Activated CD8-positive, alpha-beta memory T cell treated with anti-CD3 and anti-CD28 coated beads, Interleukin-2, amount 50 U/mL, for 48 hours (primary cell): Measurements from ENCODE around the gene ZNF527.
"Not testable (repeated sequence)": the region's sequence is repeated elsewhere in the genome, so short reads cannot be mapped to it uniquely, and the experiment has no call there.

ENCODE experiments used
- DNase-seq: peaks from one replicate; pipeline ENCODE4 v3.0.0-alpha.2; 2020

ZNF527 gene

DNA sequence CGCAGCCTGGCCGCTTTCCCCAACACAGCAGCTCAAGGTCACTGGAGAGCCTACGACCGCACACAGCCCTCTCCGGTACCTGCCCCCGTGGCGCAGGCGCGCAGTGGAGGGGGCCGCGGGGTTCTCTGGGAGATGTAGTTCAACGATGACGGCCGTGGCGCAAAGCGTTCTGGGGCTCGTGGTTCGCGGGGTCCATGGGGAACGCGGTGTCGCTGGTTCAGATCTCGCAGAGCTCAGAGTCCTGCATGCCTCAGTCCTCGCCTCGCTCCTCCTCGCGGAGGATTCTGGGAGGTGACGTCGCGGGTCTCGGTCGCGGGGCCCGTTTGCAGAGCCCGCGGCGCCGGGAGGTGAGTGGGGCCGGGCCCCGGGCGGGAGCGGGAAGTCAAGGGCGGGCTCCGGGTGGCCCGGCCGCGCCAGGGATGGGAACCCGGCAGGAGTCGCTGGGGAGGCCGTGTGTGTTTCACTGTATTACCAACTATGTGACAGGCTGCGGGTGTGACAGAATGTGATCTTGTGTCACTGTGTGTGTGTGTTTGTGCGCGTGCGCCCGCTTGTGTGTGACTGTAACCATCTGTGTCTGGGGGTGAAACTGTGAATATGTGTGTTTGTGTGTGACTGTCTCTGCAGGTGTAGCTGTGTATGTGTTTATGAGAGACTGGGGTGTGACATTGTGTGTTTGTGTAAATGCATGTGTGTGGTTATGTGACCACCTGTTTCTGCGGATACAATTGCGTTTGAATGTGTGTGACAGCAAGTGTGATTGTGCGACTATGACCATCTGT lies at the start of gene ZNF527:
Gene ZNF527, plus strand, starts transcription at position 220 of the 782 bp plus-strand sequence. CDS start 3,100 bp downstream, outside the sequence.
- peak; percentile 96 for DNase-seq

DNA sequence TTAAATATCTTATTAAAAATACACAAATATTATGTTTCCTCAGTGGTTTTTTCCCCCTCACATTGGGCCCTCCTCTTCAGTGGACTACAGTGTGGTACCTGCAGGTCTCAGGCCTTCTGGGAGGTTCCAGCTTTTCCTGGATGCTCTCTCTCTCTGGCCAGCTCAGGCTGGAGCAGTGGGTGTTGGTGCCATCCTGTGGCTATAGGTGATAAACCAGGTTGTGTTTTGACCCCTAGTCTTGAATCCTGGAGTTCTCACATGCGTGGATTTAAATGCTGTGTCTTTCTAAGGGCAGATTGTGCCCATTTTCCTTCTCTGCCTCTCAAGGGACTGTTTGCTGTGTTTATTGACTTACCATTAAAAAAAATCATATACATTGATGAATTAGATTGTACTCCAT lies 41.2 kb upstream of the ZNF527 start:
- DNase-seq, result peak; percentile 37

DNA sequence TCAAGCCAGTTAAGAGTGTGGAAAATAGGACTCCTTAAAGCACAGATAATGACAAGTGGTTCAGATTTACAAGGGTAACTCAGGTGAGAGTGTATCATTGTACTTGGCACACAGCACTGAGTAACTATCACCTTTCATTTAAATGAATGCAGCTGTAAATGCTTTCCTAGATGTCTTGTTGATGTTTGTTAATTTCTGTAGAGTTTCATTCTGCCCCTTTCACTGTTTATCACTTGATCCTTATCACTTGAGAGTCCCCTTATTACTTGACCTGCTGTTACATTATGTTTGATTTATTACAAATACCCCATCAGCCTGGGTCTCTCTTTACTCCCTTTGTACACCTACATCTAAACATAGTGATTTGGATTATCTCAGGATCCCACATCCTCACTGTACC lies 38.1 kb upstream of the ZNF527 start:
- no peak for DNase-seq

DNA sequence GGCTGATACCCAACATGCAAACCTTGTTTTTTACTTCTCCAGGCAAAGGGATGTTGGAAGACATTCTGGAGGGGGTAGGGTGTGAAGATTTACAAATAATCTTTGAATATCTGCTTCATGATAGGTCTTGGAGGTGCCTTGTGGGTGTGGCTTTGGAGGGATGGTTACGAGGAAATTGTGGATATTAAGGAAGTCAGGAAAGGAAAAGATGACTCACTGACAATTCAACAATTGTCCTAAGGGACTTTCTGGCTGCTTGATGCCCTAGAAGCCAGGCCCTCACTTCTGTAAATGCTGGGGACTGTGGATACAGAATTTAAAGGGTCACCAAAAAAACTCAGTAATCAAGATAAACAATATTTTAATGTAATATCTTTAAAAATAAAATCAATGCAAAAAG lies 37.4 kb upstream of the ZNF527 start:
- DNase-seq, result no peak

DNA sequence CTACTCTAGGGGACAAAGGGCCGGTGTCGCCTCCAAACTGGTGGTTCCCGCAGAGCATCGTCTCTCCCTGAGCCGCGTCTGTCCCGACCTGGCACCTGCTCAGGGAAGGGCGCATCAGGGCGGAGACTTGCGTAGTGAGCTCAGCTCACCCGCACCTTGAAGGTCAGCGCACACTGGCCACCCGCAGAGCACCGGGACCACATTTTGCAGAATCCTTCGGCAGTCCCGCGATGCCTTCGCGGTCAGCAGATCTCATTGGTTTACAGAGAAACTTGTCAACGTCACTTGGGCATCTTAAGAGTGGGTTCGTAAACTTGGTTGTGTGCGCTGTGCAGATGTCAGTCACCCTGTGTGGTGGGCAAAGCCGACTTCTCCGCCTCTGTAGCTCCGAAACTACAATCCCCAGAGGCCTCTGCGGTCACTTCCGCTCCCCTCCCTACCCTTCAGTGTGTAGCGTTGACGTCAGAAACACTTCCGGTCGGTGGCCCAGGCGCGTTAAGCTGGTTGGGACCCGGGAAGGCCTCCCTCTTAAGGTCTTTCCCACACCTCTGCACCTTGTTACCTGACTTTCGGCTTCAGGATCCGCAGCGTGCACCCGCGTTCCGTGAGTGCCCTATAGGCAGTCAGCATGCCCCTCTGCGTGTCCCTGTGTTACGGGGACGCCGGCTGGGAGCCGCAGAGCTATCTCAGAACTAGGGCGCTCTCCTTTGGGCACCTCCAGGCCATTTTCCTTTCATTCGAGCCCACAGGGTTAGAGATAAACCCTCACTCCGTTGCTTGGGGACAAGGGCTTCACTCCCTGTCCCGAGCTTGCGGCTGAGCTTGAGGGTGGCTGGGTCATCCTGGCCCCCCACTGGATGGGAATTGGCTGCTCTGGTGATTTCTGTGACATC lies 36.5 kb upstream of the ZNF527 start:
- peak; percentile 84 for DNase-seq

DNA sequence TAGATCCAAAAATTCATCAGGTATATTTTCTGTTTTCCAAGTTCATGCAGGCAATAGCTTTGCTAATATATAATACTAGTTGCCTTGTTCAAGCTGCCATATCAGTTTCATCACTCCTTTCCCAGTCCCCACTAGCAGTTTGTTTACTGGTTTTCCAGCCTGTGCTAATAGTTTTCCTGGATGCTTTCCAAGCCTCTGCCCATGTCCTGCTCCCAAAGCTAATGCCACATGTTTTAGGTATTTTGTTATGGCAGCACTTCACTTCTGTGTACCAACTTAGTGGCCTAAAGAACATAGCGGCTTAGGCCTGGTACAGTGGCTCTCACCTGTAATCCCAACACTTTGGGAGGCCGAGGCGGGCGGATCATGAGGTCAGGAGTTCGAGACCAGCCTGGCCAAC lies 28.1 kb upstream of the ZNF527 start:
- DNase-seq, result no peak

DNA sequence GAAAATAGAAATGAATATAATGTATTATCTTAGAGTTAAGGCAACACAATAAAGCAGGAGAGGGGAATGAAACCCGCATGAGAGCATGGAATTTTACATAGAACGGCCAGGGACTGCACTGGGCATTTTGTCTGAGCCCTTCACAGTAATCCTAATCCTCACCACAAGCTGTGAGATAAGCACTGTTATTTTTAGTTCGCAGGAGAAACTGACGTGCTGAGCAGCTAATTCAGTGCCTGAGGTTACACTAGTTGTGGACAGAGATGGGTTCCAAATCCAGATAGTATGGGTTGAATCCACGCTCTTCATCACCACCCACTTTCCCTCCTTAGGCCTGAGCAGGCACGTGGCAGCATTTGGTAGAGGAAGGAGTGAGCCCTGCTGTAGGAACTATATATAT lies 24.8 kb upstream of the ZNF527 start:
- DNase-seq, result no peak

DNA sequence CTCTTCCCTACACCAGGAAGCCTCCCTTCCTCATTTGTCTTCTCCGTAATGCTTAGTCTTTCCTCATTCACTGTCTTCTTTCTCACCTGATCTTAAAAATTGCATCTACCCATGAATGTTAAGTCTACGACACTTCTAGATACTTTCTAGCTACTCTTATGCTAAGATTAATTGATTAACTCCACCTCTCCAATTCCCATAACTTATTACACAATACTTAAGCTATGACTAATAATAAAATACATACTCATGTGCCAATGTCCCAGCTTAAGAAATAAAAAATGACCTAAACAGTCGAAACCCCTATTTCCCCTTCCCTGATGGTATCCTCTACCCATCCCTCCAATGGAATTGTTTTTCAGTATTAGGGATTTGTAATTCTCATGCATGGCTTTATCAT lies 22.8 kb upstream of the ZNF527 start:
- DNase-seq, result no peak

DNA sequence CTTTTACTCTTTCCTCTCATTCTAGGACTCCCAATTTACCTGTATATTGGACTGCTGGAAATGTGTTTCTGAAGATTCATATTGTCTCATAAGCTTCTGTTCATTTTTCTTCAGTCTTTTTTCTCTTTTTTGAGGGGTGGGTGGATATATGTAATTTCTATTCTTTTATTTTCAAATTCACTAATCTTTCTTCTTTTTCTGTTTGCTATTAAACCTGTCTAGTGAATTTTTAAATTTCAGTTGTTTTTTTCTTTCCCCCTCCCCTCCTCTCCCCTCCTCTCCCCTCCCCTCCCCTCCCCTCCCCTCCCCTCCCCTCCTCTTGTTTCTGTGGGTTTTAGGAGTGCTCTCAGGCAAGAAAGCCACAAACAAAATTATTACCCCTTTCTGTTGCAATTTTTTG lies 16.9 kb upstream of the ZNF527 start:
- no peak for DNase-seq

DNA sequence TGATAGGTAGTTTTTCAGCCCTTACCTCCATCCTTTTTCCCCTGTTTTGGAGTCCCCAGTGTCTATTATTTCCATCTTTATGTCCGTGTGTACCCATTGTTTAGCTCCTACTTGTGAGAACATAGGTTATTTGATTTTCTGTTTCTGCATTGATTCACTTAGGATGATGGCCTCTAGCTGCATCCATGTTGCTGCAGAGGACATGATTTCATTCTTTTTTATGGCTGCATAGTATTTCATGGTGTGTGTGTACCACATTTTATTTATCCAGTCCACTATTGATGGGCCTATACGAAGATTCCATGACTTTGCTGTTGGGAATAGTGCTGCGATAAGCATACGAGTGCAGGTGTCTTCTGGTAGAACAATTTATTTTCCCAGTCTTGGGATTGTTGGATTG lies 15.0 kb upstream of the ZNF527 start:
- no peak for DNase-seq

DNA sequence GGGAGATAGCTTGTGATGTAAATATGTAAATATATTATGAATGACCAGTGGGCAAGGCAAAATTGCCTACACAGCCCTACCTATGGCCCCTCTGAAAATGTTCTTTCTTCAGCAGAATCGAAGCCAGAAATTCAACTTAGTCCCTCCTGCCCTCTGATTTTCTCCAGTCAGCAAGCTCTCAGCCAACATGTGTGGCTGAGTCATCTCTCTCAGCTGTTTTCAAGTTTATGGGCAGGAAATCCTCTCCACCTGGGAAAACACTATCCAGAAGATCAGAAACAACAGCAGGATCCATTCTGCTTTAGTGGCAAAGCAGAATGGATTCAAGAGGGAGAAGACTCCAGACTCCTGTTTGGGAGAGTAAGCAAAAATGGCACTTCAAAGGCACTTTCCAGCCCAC lies 8.9 kb upstream of the ZNF527 start:
- DNase-seq, result no peak

DNA sequence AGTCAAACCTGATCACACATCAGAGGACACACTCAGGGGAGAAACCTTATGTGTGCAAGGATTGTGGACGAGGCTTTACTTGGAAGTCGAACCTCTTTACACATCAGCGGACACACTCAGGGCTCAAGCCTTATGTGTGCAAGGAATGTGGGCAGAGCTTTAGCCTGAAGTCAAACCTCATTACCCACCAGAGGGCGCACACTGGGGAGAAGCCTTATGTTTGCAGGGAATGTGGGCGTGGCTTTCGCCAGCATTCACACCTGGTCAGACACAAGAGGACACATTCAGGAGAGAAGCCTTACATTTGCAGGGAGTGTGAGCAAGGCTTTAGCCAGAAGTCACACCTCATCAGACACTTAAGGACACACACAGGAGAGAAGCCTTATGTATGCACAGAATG lies 8.2 kb upstream of the ZNF527 start:
- DNase-seq, result no peak

DNA sequence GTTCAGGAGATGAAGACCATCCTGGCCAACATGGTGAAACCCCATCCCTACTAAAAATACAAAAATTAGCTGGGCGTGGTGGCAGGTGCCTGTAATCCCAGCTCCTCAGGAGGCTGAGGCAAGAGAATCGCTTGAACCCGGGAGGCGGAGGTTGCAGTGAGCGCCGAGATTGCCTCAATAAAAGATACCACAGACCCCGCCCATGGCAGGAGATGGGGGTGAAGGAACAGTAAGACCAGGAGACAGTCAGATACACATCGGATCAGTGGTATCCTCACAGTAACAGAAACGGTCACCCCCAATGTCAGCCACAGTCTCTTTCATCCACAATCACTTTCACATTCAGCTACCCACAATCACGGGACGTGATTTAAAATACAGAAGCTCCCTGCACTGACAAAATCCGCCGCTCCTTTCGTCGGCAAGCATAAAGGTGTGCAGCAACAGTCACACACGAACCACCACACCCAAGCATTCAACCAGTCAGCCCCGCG lies 466 bp upstream of the ZNF527 start:
- DNase-seq, result not testable (repeated sequence)

DNA sequence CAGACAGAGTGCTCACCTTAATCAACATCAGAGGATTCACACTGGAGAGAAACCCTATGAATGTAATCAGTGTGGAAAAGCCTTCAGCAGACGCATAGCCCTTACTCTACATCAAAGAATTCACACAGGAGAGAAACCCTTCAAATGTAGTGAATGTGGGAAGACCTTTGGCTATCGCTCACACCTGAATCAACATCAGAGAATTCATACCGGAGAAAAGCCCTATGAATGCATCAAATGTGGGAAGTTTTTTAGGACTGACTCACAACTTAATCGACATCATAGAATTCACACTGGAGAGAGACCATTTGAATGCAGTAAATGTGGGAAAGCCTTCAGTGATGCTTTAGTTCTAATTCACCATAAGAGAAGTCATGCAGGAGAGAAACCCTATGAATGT lies 18.3 kb downstream of the ZNF527 start:
- DNase-seq, result no peak

DNA sequence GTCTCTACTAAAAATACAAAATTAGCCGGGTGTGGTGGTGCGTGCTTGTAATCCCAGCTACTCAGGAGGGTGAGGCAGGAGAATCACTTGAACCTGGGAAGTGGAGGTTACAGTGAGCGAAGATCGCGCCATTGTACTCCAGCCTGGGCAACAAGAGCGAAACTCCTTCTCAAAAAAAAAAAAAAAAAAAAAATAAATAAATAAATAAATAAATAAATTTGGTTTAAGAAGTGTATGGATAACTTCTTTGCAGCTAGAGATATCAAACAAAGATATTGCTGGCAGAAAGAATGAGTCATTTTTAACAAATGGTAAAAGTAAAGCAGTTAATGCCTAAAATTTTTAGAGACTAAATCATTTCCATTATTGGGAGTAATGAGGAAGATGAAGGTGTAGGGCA lies 20.5 kb downstream of the ZNF527 start:
- DNase-seq, result not testable (repeated sequence)

DNA sequence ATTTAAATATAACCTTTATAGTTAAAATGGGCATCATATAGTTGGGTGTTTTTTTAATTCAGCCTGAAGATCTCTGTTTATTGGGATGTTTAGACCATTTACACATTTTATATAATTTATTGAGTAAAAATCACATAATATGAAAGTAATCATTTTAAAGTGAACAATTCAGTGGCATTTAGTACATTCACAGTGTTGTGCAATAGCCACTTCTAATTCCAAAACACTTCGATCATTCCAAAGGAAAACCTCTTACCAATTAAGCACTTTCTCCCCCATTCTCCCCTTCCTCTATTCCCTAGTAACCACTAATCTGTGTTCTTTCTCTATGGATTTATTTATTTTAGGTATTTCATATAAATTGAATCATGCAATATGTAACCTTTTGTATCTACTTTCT lies 30.2 kb downstream of the ZNF527 start:
- DNase-seq, result no peak

DNA sequence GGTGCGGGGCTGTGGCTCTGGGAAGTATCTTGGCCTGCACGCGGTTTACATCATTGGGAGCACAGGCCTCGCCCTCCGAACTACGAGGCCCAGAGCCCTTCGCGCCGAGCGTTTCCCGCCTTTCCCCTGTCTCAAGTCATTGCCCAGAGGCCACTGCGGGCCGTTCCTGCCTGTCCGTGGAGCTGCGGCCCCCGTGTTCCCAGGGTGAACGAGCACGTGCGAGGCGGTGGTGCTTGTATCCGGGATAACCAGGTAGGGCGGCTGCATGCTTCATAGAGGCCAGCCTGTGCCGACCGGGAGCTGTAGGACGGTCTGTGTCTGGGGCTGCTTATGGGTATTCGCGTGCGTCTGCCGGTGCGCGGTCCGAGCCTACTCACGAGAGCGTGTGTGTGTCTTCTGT lies 32.5 kb downstream of the ZNF527 start:
- no peak for DNase-seq

DNA sequence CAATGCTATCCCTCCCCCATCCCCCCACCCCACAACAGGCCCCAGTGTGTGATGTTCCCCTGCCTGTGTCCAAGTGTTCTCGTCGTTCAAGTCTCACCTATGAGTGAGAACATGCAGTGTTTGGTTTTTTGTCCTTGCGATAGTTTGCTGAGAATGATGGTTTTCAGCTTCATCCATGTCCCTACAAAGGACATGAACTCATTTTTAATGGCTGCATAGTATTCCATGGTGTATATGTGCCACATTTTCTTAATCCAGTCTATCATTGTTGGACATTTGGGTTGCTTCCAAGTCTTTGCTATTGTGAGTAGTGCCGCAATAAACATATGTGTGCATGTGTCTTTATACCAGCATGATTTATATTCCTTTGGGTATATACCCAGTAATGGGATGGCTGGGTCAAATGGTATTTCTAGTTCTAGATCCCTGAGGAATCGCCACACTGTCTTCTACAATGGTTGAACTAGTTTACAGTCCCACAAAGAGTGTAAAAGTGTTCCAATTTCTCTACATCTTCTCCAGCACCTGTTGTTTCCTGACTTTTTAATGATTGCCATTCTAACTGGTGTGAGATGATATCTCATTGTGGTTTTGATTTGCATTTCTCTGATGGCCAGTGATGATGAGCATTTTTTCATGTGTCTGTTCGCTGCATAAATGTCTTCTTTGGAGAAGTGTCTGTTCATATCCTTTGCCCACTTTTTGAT lies 35.4 kb downstream of the ZNF527 start:
- DNase-seq, result not testable (repeated sequence)

DNA sequence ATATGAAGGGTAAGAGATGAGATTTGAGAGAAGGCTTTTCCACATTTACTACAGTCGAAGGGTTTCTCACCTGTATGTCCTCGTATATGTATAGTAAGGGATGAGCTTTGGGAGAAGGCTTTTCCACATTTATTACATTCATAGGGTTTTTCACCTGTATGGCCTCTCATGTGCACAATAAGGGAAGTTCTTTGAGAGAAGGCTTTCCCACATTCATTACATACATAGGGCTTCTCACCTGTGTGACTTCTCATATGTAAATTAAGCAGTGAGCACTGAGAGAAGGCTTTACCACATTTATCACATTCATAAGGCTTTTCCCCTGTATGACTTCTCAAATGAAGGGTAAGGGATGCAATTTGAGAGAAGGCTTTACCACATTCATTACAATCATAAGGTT lies 41.8 kb downstream of the ZNF527 start:
- no peak for DNase-seq

DNA sequence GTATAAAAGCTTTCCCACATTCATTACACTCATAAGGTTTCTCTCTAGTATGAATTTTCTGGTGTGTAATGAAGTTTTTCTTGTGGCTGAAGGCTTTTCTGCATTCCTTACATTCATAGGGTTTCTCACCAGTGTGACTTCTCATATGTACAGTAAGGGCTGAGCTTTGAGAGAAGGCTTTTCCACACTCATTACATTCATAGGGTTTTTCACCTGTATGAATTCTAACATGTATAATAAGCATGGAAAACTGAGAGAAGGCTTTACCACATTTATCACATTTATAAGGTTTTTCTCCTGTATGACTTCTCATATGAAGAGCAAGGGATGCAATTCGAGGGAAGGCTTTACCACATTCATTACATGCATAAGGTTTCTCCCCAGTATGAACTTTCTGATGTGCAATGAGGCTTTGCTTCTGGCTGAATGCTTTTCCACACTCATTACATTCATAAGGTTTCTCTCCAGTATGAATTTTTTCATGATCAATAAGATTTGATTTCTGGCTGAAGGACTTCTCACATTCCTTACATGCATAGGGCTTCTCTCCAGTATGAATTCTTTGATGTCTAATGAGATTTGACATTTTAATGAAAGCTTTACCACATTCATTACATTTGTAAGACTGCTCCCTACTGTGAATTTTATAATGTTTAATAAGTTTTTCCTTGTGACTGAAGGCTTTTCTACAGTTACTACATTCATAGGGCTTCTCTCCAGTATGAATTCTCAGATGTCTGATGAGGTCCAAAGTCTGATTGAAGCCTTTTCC lies 42.6 kb downstream of the ZNF527 start:
- DNase-seq, result no peak
